Panc1 (cell line): ENCODE data around the gene SCN10A.

Experiments
- POLR2AphosphoS5 ChIP-seq: IDR thresholded peaks from 2 replicates; pipeline ENCODE4 v1.6.1; 2012; ENCODE audit warnings: mild to moderate bottlenecking, low read depth, low read length, moderate library complexity
- SIN3A ChIP-seq: IDR thresholded peaks from 2 replicates; pipeline ENCODE4 v1.6.1; 2012; ENCODE audit warnings: low read depth, mild to moderate bottlenecking, low read length, moderate library complexity, borderline replicate concordance; ENCODE audit not compliant: insufficient read depth
- TCF7L2 ChIP-seq: IDR thresholded peaks from 2 replicates; pipeline ENCODE4 v1.6.1; 2011; ENCODE audit warnings: mild to moderate bottlenecking, low read depth, low read length, inconsistent platforms
- TF ChIP-seq, protein P1 (sequence below): fragments of 450-650 bp; IDR thresholded peaks from 2 replicates; pipeline ENCODE4 v1.5.1; 2017; ENCODE audit warnings: mild to moderate bottlenecking
- TF ChIP-seq, protein P2 (sequence below), 2 experiments: IDR thresholded peaks; 2 replicates each; pipeline ENCODE4 v1.6.1; 2011 to 2012; ENCODE audit warnings: low read depth in 2 of 2, control low read depth in 1 of 2, low read length in 1 of 2, mild to moderate bottlenecking in 1 of 2, moderate library complexity in 1 of 2; ENCODE audit not compliant: insufficient read depth in 1 of 2

GRCh38 chr3:38793721-38794120, 22.3 kb downstream of the SCN10A start:
- TF ChIP-seq, protein P1, sequence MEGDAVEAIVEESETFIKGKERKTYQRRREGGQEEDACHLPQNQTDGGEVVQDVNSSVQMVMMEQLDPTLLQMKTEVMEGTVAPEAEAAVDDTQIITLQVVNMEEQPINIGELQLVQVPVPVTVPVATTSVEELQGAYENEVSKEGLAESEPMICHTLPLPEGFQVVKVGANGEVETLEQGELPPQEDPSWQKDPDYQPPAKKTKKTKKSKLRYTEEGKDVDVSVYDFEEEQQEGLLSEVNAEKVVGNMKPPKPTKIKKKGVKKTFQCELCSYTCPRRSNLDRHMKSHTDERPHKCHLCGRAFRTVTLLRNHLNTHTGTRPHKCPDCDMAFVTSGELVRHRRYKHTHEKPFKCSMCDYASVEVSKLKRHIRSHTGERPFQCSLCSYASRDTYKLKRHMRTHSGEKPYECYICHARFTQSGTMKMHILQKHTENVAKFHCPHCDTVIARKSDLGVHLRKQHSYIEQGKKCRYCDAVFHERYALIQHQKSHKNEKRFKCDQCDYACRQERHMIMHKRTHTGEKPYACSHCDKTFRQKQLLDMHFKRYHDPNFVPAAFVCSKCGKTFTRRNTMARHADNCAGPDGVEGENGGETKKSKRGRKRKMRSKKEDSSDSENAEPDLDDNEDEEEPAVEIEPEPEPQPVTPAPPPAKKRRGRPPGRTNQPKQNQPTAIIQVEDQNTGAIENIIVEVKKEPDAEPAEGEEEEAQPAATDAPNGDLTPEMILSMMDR, result no peak
- TF ChIP-seq, protein P2, sequence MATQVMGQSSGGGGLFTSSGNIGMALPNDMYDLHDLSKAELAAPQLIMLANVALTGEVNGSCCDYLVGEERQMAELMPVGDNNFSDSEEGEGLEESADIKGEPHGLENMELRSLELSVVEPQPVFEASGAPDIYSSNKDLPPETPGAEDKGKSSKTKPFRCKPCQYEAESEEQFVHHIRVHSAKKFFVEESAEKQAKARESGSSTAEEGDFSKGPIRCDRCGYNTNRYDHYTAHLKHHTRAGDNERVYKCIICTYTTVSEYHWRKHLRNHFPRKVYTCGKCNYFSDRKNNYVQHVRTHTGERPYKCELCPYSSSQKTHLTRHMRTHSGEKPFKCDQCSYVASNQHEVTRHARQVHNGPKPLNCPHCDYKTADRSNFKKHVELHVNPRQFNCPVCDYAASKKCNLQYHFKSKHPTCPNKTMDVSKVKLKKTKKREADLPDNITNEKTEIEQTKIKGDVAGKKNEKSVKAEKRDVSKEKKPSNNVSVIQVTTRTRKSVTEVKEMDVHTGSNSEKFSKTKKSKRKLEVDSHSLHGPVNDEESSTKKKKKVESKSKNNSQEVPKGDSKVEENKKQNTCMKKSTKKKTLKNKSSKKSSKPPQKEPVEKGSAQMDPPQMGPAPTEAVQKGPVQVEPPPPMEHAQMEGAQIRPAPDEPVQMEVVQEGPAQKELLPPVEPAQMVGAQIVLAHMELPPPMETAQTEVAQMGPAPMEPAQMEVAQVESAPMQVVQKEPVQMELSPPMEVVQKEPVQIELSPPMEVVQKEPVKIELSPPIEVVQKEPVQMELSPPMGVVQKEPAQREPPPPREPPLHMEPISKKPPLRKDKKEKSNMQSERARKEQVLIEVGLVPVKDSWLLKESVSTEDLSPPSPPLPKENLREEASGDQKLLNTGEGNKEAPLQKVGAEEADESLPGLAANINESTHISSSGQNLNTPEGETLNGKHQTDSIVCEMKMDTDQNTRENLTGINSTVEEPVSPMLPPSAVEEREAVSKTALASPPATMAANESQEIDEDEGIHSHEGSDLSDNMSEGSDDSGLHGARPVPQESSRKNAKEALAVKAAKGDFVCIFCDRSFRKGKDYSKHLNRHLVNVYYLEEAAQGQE (IDR thresholded peaks at IDR 0.05; ENCODE audit: insufficient read depth in 1 of 2, low read depth in 2 of 2, low read length in 1 of 2), result no peak
- TF ChIP-seq POLR2AphosphoS5, result no peak
- no peak for TF ChIP-seq TCF7L2
- no peak for TF ChIP-seq SIN3A
